T-helper 1 cell treated with Interleukin-12 subunit alpha and Interleukin-12 subunit beta and Interleukin-4 antibody, amounts not matched to agents 30 ng/mL and 1 ng/mL, for 36 hours (primary cell): ENCODE measurements around the gene NXN. TPM values are rescaled to one million over a fixed set of nuclear protein-coding genes. Genes with fewer than 3 reads are reported as not detected.
"Not testable (repeated sequence)": the region's sequence is repeated elsewhere in the genome, so short reads cannot be mapped to it uniquely, and the experiment has no call there.

ENCODE experiments used
- intact Hi-C: fragments of 100-400 bp; cut with micrococcal nuclease; formaldehyde crosslinking; loops from one replicate; pipeline ENCODE4 v1.15.1; 2024
- total RNA-seq: library from RNA; stranded (reverse); gene quantifications from 2 replicates; pipeline ENCODE4 v1.2.3, GENCODE V29; 2022

Gene NXN
- total RNA-seq, 1 donor from 2014 or later, result 0.34 TPM

- intact Hi-C loops, result loop anchor here (1.0 to 2.0 kb wide), 9 partner anchors 15 to 836 kb away; partner anchors contain the start of genes GEMIN4, GLOD4, MRM3 and VPS53
Observed at GRCh38 chr17:981292-981658, 1.7 kb upstream of the NXN start.

DNA sequence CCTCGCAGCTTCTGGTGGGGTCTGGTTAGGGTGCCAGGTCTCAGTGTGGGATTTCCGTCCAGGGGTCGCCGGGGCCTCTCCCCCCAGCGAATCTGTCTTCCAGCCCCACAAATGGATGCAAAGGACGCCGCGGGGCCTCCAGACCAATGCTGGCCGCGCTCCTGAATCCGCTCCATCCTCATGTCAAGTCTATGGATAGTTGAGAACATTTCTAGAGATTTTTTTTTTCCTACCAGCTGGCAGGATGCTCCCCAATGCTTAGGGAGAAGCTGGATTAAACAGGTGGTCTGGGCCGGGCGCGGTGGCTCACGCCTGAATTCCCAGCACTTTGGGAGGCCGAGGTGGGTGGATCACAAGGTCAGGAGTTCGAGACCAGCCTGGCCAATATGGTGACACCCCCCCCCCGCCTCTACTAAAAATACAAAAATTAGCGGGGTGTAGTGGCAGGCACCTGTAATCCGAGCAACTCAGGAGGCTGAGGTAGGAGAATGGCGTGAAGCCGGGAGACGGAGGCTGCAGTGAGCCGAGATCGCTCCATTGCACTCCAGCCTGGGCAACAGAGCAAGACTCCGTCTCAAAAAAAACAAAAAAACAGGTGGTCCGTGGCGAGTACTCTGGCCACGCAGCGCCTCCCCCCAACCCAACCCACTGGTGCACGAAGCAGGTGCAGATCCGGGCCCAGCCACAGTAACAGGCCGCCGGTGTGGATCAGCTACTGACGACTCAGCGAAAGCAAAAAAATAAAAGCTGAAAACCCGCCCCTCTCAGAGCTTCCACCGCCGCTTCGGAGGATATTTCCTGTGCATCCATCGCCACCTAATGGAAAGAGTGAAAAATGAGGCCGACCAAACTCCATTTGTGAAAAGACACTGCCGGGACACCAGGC lies 1.1 kb upstream of the NXN start:
- intact Hi-C loops, result loop anchor here (1.0 to 2.0 kb wide), 9 partner anchors 16 to 836 kb away; partner anchors contain the start of genes GEMIN4, GLOD4, MRM3 and VPS53

GRCh38 chr17:979212-979538 lies 401 bp downstream of the NXN start:
- intact Hi-C loops, result no loop called here

DNA sequence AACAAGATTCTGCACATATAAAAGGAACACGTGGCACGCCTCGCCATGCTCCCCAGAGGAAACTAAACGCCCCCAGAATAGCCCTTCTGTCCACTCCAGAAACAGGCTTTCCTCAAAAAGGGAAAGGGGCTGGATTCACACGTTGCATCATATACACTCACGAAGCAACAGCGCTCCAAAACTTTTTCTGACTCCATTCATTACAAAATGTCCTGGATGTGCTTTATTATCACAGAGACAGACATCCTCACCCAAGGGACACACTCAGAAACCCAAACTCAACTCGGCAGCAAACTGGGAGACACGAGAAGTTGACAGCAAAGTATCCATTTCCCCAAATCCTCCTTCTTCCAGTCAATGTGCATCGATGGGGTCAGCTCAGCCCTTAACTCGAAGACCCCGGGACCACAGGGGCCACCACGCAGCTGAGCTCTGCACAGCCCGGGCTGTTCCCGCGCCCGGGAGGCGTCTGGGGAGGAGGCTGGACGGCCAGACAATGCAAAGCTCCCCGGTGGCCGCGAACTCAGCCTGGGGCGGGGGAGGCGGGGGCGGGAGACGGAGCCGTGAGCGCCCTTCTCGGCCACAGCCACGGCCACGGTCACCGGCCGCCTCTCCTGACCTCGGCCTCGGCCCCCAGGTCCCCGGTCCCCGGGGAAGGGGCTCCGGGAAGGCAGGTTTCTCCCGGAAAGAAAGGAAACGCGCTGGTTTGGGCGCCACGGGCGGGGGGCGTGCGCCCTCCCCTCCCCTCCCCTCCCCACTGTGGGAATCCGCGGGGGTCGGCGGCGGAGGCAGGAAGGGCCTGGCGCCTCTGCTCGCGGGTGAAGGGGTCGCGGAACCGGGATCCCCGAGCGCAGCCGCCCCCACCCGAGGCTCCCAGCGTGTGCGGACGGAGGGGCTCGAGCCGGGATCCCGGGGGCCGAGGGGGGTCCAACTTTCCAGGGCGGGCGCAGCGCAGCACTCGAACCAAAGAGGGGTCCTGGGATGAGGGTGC lies 1.2 kb downstream of the NXN start:
- intact Hi-C loops, result no loop called here

DNA sequence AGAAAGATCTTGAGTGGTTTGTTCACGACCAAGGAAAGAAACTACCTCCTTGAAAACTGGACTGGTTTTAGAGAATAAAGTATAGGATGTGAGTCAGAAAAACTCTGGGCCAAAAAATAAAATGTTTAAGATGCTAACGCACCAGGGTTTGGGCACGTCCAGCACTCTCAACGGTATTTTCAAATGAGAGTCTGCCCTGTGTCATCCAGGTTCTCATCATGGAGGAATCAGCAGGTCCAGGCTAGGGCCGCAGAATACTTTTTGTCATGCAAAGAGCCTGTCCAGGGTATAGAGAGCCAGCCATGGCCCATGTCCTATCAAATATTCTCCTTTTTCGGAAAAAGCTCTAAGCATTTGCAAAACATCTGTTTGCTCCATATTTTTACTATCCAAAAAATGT lies 2.4 kb downstream of the NXN start:
- intact Hi-C loops, result no loop called here

GRCh38 chr17:976312-976711 lies 3.3 kb downstream of the NXN start:
- intact Hi-C loops, result no loop called here

DNA sequence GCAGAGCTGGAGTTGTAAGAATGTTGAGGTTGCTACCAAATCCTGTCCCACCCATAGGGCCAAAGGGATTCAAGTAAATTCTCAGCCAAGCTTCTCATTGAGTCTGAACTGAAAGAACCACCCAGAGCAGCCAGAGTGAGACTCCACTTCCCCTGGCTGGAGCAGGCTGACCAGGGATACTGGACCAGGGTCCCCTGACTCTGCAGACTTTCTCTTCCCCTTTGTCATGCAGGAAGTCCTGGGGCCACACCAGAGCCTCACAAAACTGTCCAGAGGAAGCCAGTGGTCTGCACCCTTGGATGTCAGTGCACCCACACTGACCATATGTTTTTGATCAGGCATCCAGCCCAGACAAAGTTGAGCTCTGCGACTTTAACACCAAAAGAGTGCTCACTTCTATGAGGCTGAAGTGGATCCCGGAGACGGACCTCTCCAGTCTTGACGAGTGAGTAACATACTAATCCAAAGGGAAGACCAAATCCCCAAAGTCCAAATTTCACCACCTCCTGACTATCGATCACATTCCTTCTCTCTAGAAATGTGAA lies 4.1 kb downstream of the NXN start:
- intact Hi-C loops, result loop anchor here (2.0 kb wide), 1 partner anchor 103 kb away; no protein-coding TSS in a partner anchor

- intact Hi-C loops, result loop anchor here (2.0 kb wide), 1 partner anchor 102 kb away; no protein-coding TSS in a partner anchor
Observed at GRCh38 chr17:974778-975177, 4.8 kb downstream of the NXN start.

DNA sequence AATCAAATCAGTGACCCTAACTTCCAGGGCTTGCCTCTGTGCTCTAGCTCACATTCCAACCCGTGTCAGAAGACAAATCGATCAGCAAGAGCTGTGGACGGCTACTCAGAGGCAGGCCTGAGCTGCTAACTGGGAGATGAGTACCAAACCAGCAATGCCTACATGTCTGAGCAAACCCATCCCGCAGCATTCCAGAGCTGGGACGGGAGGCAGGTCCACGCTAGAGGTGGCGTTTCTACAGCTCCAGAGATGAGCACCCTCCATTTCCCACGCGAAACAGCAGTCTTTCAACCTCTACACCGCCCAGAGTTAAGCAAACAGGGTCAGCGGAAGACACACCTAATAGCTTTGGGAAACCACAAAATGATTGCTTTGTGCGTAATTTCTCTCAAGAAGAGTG lies 6.5 kb downstream of the NXN start:
- intact Hi-C loops, result no loop called here

DNA sequence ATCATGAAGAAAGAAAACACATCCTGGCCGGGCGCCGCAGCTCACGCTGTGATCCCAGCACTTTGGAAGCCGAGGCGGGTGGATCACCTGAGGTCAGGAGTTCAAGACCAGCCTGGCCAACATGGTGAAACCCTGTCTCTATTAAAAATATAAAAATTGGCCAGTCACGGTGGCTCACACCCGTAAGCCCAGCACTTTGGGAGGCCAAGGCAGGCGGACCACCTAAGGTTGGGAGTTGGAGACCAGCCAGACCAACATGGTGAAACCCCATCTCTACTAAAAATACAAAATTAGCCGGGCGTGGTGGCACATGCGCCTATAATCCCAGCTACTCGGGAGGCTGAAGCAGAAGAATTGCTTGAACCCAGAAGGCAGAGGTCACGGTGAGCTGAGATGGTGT lies 7.7 kb downstream of the NXN start:
- intact Hi-C loops, result not testable (repeated sequence)

DNA sequence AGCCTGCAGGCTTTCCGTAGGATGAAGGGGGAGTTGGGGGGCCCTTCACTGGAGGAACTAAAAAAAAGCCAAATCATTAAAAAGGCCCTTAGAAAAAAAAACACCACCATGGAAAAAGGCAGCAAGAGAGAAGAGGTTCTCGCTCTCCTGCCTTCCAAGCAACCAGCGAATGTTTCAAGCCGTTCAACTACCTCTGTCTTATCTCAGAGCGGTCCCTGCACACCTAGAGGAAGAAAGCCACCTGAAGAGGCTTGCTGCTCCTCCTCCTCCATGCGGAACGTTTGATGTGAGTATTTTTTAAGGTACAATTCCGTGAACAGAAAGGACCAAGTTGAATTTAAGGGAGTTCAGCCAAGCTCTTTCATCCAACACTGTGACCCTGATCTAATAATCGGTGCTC lies 9.2 kb downstream of the NXN start:
- intact Hi-C loops, result no loop called here

DNA sequence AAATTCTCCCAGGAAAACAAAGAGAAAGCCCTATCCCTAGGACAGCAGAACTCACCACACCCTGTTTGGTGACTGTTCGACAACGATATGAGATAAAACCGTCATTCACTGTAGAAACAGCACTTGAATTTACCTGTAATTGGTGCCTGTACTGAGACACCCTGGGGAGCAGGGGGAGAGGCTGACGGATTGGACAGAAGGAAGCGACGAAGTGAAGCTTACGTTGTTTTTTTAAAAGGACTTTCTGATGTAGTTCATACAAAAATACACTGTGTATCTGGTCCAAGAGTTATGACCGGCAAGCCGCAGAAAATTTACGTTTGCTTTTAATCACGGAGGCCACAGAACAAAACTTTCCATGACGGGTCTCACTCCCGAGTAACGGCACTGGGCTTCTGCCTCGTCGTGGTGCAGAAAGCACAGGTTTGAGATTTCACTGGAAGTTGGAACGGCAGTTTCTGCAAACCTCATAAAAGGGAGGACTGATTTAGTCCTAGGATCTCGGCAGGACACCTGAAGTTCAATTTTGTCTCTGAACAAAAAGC lies 9.7 kb downstream of the NXN start:
- intact Hi-C loops, result no loop called here

GRCh38 chr17:968812-969730 lies 10.5 kb downstream of the NXN start:
- intact Hi-C loops, result no loop called here

GRCh38 chr17:967122-967521 lies 12.5 kb downstream of the NXN start:
- intact Hi-C loops, result no loop called here

GRCh38 chr17:965311-965989 lies 14.1 kb downstream of the NXN start:
- intact Hi-C loops, result no loop called here

DNA sequence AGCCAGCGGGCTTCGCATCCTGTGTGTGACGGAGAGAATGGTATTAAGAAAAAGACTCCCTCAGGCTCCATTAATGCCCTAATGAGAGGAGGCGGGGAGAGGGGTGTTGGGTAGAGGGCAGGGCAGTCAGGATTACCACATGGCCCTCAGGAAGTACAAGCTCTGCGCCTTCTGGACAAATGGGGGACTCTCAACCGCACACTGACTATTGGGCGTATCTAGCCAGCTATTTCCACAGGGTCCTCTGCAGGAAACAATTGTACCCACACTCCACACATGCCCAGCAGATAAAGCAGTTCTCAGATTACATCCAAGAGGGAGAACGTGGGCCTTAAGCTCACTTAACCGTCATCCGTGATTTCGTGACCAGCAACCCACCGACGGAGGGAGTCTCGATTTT lies 14.7 kb downstream of the NXN start:
- intact Hi-C loops, result no loop called here

DNA sequence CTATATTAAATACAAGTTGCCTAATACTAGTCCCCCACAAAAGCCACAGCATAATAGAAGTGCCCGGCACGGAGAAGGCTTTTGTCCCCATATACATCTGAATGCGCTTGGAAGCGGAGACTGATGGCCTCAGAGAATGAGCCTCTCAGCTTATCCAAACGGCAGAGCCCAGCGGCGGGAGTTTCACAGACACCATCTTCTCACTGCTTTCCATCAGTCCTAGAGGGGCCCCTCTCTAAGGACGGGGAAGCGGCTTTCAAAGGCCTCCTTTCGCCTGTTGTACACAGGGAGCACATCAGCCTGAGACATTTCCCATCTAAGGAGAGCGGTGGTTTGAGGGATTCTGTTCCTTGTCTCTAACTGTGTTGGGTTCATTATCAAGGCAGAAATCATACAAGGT lies 16.9 kb downstream of the NXN start:
- intact Hi-C loops, result no loop called here

- intact Hi-C loops, result no loop called here
Observed at GRCh38 chr17:962166-962565, 17.4 kb downstream of the NXN start.

- intact Hi-C loops, result no loop called here
Observed at GRCh38 chr17:958712-959451, 20.7 kb downstream of the NXN start.
